Kidney (tissue), 14 donors: Measurements from ENCODE around the gene PLXNC1. TPM values are rescaled to one million over a fixed set of nuclear protein-coding genes. Genes with fewer than 3 reads are reported as not detected.

Source experiments
- DNase-seq, 5 donors: peaks; one replicate each; pipeline ENCODE4 v3.0.0-alpha.2; 2013 to 2020
- FAIRE-seq: peaks from 2 replicates; lab custom pipeline; 2012; peaks lifted over from hg19 to GRCh38; lab: Jason Lieb, UNC
- H3K27ac ChIP-seq, 2 donors: one replicate each; pipeline ENCODE4 v1.7.0; 2013; ENCODE audit warnings: low read depth in 2 of 2, low read length in 2 of 2, inconsistent platforms in 1 of 2
- H3K27me3 ChIP-seq: one replicate; pipeline ENCODE4 v1.7.1; 2013; ENCODE audit warnings: low read length, inconsistent platforms; ENCODE audit not compliant: control insufficient read depth, insufficient read depth
- H3K36me3 ChIP-seq, 3 donors: one replicate each; pipeline versions ENCODE4 v1.7.0 to v1.7.1; 2013; ENCODE audit warnings: low read length in 3 of 3, control low read depth in 1 of 3, inconsistent platforms in 1 of 3; ENCODE audit not compliant: insufficient read depth in 3 of 3, control insufficient read depth in 2 of 3
- H3K4me1 ChIP-seq, 3 donors: one replicate each; pipeline versions ENCODE4 v1.7.0 to v1.7.1; 2013; ENCODE audit warnings: low read length in 3 of 3, inconsistent platforms in 1 of 3, low read depth in 1 of 3; ENCODE audit not compliant: control insufficient read depth in 2 of 3, insufficient read depth in 2 of 3
- H3K4me3 ChIP-seq, 3 donors: one replicate each; pipeline versions ENCODE4 v1.7.0 to v1.8.1; 2013; ENCODE audit warnings: low read length in 3 of 3, control low read depth in 1 of 3, inconsistent platforms in 1 of 3
- H3K9ac ChIP-seq, 3 donors: one replicate each; pipeline versions ENCODE4 v1.7.0 to v1.7.1; 2013; ENCODE audit warnings: low read length in 3 of 3, control low read depth in 1 of 3, inconsistent platforms in 1 of 3
- H3K9me3 ChIP-seq, 3 donors: one replicate each; pipeline versions ENCODE4 v1.7.0 to v1.7.1; 2013; ENCODE audit warnings: low read length in 3 of 3, control low read depth in 1 of 3, inconsistent platforms in 1 of 3; ENCODE audit not compliant: control insufficient read depth in 2 of 3, insufficient read depth in 1 of 3
- CTCF ChIP-seq: IDR thresholded peaks from 3 replicates; pipeline ENCODE4 v1.5.1; 2012; ENCODE audit warnings: mild to moderate bottlenecking, moderate library complexity, borderline replicate concordance; ENCODE audit not compliant: insufficient read depth; ENCODE audit errors: extremely low read depth
- intact Hi-C: fragments of 100-400 bp; cut with DNase I; formaldehyde crosslinking; loops from one replicate; pipeline ENCODE4 v1.11.1; 2022
- polyA plus RNA-seq: library from polyadenylated mRNA; stranded (reverse); fragments of 350-450 nt; fragmentation: Illumina TruSeq; extraction: RNeasy Lipid Tissue Mini Kit (QIAGEN cat#74804); gene quantifications from one replicate; pipeline ENCODE4 v1.2.3, GENCODE V29; 2014; ENCODE audit warnings: low read depth, low replicate concordance; ENCODE audit not compliant: insufficient read depth
- total RNA-seq: library from RNA; stranded (reverse); fragmentation: NEBNext Ultra II Directional; extraction: Animal tissue kit (Norgen Biotek cat#: 25700); gene quantifications from one replicate; pipeline ENCODE4 v1.2.1, GENCODE V29; 2021
- donor health status: control.
- donor health status: control.
- donor health status: control.
- donor health status: control.
- donor health status: control.
- donor health status: DM: yes; HTN: yes; CAD: no.
- donor health status: Normal renal cell carcinoma (clear cell type).

Gene PLXNC1
- total and polyA plus RNA-seq, 2 donors from 2014 or later: 1.8 to 11.6 TPM

DNA sequence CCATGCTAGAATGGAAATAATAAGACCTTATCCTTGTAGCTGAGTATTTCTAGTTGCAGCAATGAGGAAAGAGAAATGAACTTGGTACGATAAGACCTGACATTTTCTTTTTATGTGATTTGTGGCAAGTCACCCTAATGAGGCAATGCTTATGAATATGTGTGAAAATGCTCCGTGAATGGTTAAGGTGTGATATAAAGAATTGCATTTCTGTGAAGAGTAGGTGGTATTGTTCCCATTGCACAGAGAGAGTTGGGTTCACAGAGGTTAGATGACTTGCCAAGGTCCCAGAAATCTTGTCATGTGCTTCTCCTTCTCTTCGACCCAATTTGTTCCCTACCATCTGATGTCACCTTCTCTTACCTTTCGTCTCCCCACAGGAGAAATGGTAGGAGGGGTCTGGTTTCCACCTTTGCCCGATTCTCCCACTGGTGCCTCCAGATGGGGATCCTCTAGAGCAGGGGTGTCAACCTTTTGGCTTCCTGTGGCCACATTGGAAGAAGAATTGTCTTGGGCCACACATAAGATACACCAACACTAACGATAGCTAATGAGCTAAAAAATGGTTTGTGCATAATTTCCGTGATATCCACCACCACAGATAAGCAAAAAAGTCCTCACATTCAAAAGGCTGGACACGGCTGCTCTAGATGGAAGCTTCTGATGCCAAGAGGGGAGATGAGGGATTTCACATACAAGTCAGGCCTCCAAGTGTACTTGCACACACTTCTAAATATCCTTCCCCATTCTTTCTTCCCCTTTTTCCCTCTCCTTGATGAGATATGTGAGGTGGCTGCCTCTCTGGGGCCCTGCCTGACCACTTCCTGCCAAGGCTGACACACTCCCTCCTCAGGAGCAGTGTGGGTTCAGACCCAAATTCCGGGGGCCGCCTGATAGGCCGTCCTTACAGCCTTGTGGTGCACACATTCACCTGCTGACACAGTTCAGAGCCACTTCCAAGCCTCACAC lies 96.1 kb downstream of the PLXNC1 start:
- intact Hi-C loops: no loop called here
- DNase-seq (no peak), FAIRE-seq (no peak)
- Histone ChIP-seq H3K9ac (no peak overlapping the region), H3K4me1 (no peaks in the 10 kb centered on the region), H3K4me3 (no peak overlapping the region), H3K27me3 (no peaks in the 10 kb centered on the region), H3K9me3 (no peaks in the 10 kb centered on the region), H3K36me3 (no peaks in the 10 kb centered on the region), H3K27ac (no peak overlapping the region)
- TF ChIP-seq CTCF: no peak

- FAIRE-seq (no peak), DNase-seq (no peak)
- no peaks in the 10 kb centered on the region for H3K9me3 ChIP-seq
- no peaks in the 10 kb centered on the region for H3K36me3 ChIP-seq
- no peak overlapping the region for H3K9ac ChIP-seq
- no peak overlapping the region for H3K27ac ChIP-seq
- no peaks in the 10 kb centered on the region for H3K4me1 ChIP-seq
- no peak overlapping the region for H3K4me3 ChIP-seq
- H3K27me3 ChIP-seq: no peaks in the 10 kb centered on the region
- no peak for TF ChIP-seq CTCF
- intact Hi-C loops: no loop called here
Observed at GRCh38 chr12:94245631-94246383, 97.4 kb downstream of the PLXNC1 start.

- Histone ChIP-seq H3K27ac (no peak overlapping the region), H3K27me3 (no peaks in the 10 kb centered on the region), H3K4me3 (no peak overlapping the region), H3K9me3 (no peaks in the 10 kb centered on the region), H3K9ac (no peak overlapping the region), H3K36me3 (no peaks in the 10 kb centered on the region), H3K4me1 (no peaks in the 10 kb centered on the region)
- intact Hi-C loops: no loop called here
- no peak for DNase-seq
- FAIRE-seq: no peak
- TF ChIP-seq CTCF: no peak
Observed at GRCh38 chr12:94247246-94247645, 98.9 kb downstream of the PLXNC1 start.
